MM.1S (cell line): ENCODE results near the gene PGR.

Experiments
- DNase-seq: peaks from one replicate; pipeline ENCODE4 v3.0.0-alpha.2; 2015
- H2AFZ ChIP-seq: fragments of 300-600 bp; sonication (generic); 2 replicates; pipeline ENCODE4 v1.6.0; 2016; ENCODE audit warnings: antibody characterized with exemption, low read length
- H3F3A ChIP-seq: fragments of 300-600 bp; sonication (generic); 2 replicates; pipeline ENCODE4 v1.6.1; 2016; ENCODE audit warnings: mild to moderate bottlenecking, antibody characterized with exemption, low read length, moderate library complexity, mixed read lengths; ENCODE audit not compliant: insufficient read depth
- H3K27ac ChIP-seq: fragments of 300-600 bp; sonication (generic); 2 replicates; pipeline ENCODE4 v1.5.1; 2016; ENCODE audit warnings: mild to moderate bottlenecking, low read length
- H3K27me3 ChIP-seq: fragments of 300-600 bp; sonication (generic); replicated peaks from 2 replicates; pipeline ENCODE4 v1.6.0; 2016; ENCODE audit warnings: low read length; ENCODE audit not compliant: insufficient read depth
- H3K36me3 ChIP-seq: fragments of 300-600 bp; sonication (generic); replicated peaks from 2 replicates; pipeline ENCODE4 v1.6.1; 2016; ENCODE audit warnings: mild to moderate bottlenecking, low read length, mixed read lengths; ENCODE audit not compliant: insufficient read depth
- H3K4me1 ChIP-seq: fragments of 300-600 bp; sonication (generic); 2 replicates; pipeline ENCODE4 v1.6.1; 2016; ENCODE audit warnings: low read length, mixed read lengths
- H3K4me2 ChIP-seq: fragments of 300-600 bp; sonication (generic); 2 replicates; pipeline ENCODE4 v1.6.0; 2016; ENCODE audit warnings: low read depth, low read length
- H3K4me3 ChIP-seq: fragments of 300-600 bp; sonication (generic); 2 replicates; pipeline ENCODE4 v1.5.1; 2016; ENCODE audit warnings: low read length, mixed read lengths
- H3K79me2 ChIP-seq: fragments of 300-600 bp; sonication (generic); 2 replicates; pipeline ENCODE4 v1.6.1; 2016; ENCODE audit warnings: mixed run types, low read length, mixed read lengths
- H3K9ac ChIP-seq: fragments of 300-600 bp; sonication (generic); 2 replicates; pipeline ENCODE4 v1.6.1; 2016; ENCODE audit warnings: low read length, mixed read lengths
- H3K9me2 ChIP-seq: fragments of 300-600 bp; sonication (generic); replicated peaks from 2 replicates; pipeline ENCODE4 v1.6.1; 2016; ENCODE audit warnings: mild to moderate bottlenecking, low read length, mixed read lengths; ENCODE audit not compliant: insufficient read depth
- H3K9me3 ChIP-seq: fragments of 300-600 bp; sonication (generic); replicated peaks from 2 replicates; pipeline ENCODE4 v1.6.1; 2016; ENCODE audit warnings: mild to moderate bottlenecking, low read length, mixed read lengths; ENCODE audit not compliant: insufficient read depth
- H4K20me1 ChIP-seq: fragments of 300-600 bp; sonication (generic); 2 replicates; pipeline ENCODE4 v1.6.1; 2016; ENCODE audit warnings: mild to moderate bottlenecking, low read length, moderate library complexity, mixed read lengths; ENCODE audit not compliant: insufficient read depth
- CTCF ChIP-seq: fragments of 300-600 bp; sonication (generic); IDR thresholded peaks from 2 replicates; pipeline ENCODE4 v1.5.1; 2016; ENCODE audit warnings: antibody characterized with exemption, low read length, mixed read lengths
- EZH2 ChIP-seq: fragments of 300-600 bp; sonication (generic); optimal IDR thresholded peaks from 2 replicates; pipeline ENCODE3; 2017; ENCODE audit warnings: low read depth, mild to moderate bottlenecking, antibody characterized with exemption, low read length, mixed read lengths
- EZH2phosphoT487 ChIP-seq: fragments of 300-600 bp; sonication (generic); IDR thresholded peaks from 2 replicates; pipeline ENCODE4 v1.6.1; 2018; ENCODE audit warnings: antibody characterized with exemption, low read length

The PGR gene

GRCh38 chr11:101127197-101127698 is 2.4 kb downstream of the PGR start:
- H3K27me3 ChIP-seq, result no peaks in the 10 kb centered on the region
- no peaks in the 10 kb centered on the region for H3K4me1 ChIP-seq
- TF ChIP-seq EZH2 (no peak), CTCF (no peak), EZH2phosphoT487 (no peak)
- no peak overlapping the region for H3K27ac ChIP-seq
- H3K9me3 ChIP-seq, result no peaks in the 10 kb centered on the region
- no peaks in the 10 kb centered on the region for H3K36me3 ChIP-seq
- H3K4me3 ChIP-seq, result peak overlapping the region; percentile 81
- H3K9ac ChIP-seq, result peak overlapping the region; percentile 48; the same call in 1 of the 2 replicates
- no peaks in the 10 kb centered on the region for H3F3A ChIP-seq
- no peaks in the 10 kb centered on the region for H3K79me2 ChIP-seq
- H2AFZ ChIP-seq, result peak overlapping the region; percentile 96
- H3K4me2 ChIP-seq, result peak overlapping the region; percentile 93
- DNase-seq, result peak; percentile 51
- no peaks in the 10 kb centered on the region for H3K9me2 ChIP-seq
- no peaks in the 10 kb centered on the region for H4K20me1 ChIP-seq

GRCh38 chr11:101126551-101127196 is 2.9 kb downstream of the PGR start:
- H3K4me2 ChIP-seq, result peak overlapping the region; percentile 93
- peak overlapping the region; percentile 48; the same call in 1 of the 2 replicates for H3K9ac ChIP-seq

GRCh38 chr11:101115671-101116160 is 13.9 kb downstream of the PGR start:
- TF ChIP-seq EZH2phosphoT487 (no peak), EZH2 (no peak)
- no peak overlapping the region for H3K4me3 ChIP-seq
- H3K27me3 ChIP-seq, result no peaks in the 10 kb centered on the region
- no peaks in the 10 kb centered on the region for H4K20me1 ChIP-seq
- H3K4me2 ChIP-seq, result no peak overlapping the region
- no peak overlapping the region for H2AFZ ChIP-seq
- H3K9me3 ChIP-seq, result no peaks in the 10 kb centered on the region
- H3K27ac ChIP-seq, result no peak overlapping the region
- H3K9ac ChIP-seq, result no peak overlapping the region
- H3K79me2 ChIP-seq, result no peaks in the 10 kb centered on the region
- no peaks in the 10 kb centered on the region for H3K9me2 ChIP-seq
- DNase-seq, result no peak
- H3K4me1 ChIP-seq, result no peaks in the 10 kb centered on the region
- no peaks in the 10 kb centered on the region for H3F3A ChIP-seq
- H3K36me3 ChIP-seq, result no peaks in the 10 kb centered on the region

More at GRCh38 chr11:101126551-101127196, 2.9 kb downstream of the PGR start:
- H3K27me3 ChIP-seq, result no peaks in the 10 kb centered on the region
- peak overlapping the region; percentile 96 for H2AFZ ChIP-seq
- no peak for TF ChIP-seq CTCF
- TF ChIP-seq EZH2, result no peak
- TF ChIP-seq EZH2phosphoT487, result no peak
- H3K36me3 ChIP-seq, result no peaks in the 10 kb centered on the region
- H3K4me3 ChIP-seq, result peak overlapping the region; percentile 81
- no peaks in the 10 kb centered on the region for H4K20me1 ChIP-seq
- no peaks in the 10 kb centered on the region for H3K9me3 ChIP-seq
- DNase-seq, result peak; percentile 26
- no peaks in the 10 kb centered on the region for H3K9me2 ChIP-seq
- no peaks in the 10 kb centered on the region for H3F3A ChIP-seq
- no peak overlapping the region for H3K27ac ChIP-seq
- H3K4me1 ChIP-seq, result no peaks in the 10 kb centered on the region
- no peaks in the 10 kb centered on the region for H3K79me2 ChIP-seq

GRCh38 chr11:101113540-101113939 is 16.1 kb downstream of the PGR start:
- H2AFZ ChIP-seq, result no peak overlapping the region
- H3K27ac ChIP-seq, result no peak overlapping the region
- no peaks in the 10 kb centered on the region for H3K9me2 ChIP-seq
- H3K4me3 ChIP-seq, result no peak overlapping the region
- H3K9me3 ChIP-seq, result no peaks in the 10 kb centered on the region
- H3K4me2 ChIP-seq, result no peak overlapping the region
- H3K79me2 ChIP-seq, result no peaks in the 10 kb centered on the region
- DNase-seq, result no peak
- H3K27me3 ChIP-seq, result no peaks in the 10 kb centered on the region
- no peaks in the 10 kb centered on the region for H4K20me1 ChIP-seq
- H3K36me3 ChIP-seq, result no peaks in the 10 kb centered on the region
- TF ChIP-seq EZH2phosphoT487 (no peak), EZH2 (no peak), CTCF (no peak)
- no peaks in the 10 kb centered on the region for H3K4me1 ChIP-seq
- no peak overlapping the region for H3K9ac ChIP-seq
- H3F3A ChIP-seq, result no peaks in the 10 kb centered on the region
